Gastroesophageal sphincter (tissue), 4 donors: ENCODE measurements around the gene PCDHGB3. TPM values are rescaled to one million over a fixed set of nuclear protein-coding genes. Genes with fewer than 3 reads are reported as not detected.
A peak's percentile ranks its signal among the peaks of the same experiment; 100 is the strongest.
"Not testable (repeated sequence)": the region's sequence is repeated elsewhere in the genome, so short reads cannot be mapped to it uniquely, and the experiment has no call there.

Experiments used
- ATAC-seq: fragments of 150-250 bp; one replicate; pipeline ENCODE4 v1.9.1; 2016; ENCODE audit warnings: mild to moderate bottlenecking, moderate library complexity
- H3K27ac ChIP-seq, 4 donors: fragments of 200-600 bp; sonication (generic) in 3 of 4; 1 replicate in 3 of 4; 2 replicates in 1 of 4; pipeline ENCODE4 v1.5.1; 2016 to 2019
- H3K27me3 ChIP-seq: fragments of 200-600 bp; sonication (generic); one replicate; pipeline ENCODE4 v1.5.1; 2019
- H3K36me3 ChIP-seq, 2 donors: fragments of 200-600 bp; sonication (generic); one replicate each; pipeline ENCODE4 v1.5.1; 2019; ENCODE audit warnings: control low read depth in 1 of 2
- H3K4me1 ChIP-seq, 3 donors: fragments of 200-600 bp; sonication (generic); 1 replicate in 2 of 3; 2 replicates in 1 of 3; pipeline ENCODE4 v1.5.1; 2016 to 2019; ENCODE audit warnings: control low read depth in 2 of 3
- H3K4me3 ChIP-seq, 2 donors: fragments of 200-600 bp; sonication (generic); one replicate each; pipeline ENCODE4 v1.5.1; 2019; ENCODE audit warnings: mild to moderate bottlenecking in 1 of 2, moderate library complexity in 1 of 2
- H3K9me3 ChIP-seq, 3 donors: fragments of 200-600 bp; sonication (generic); one replicate each; pipeline ENCODE4 v1.5.1; 2017 to 2019; ENCODE audit warnings: control low read depth in 2 of 3
- EP300 ChIP-seq: sonication (generic); formaldehyde crosslinking; IDR thresholded peaks from one replicate; pipeline ENCODE4 v1.6.1; 2017; ENCODE audit warnings: antibody characterized with exemption, mild to moderate bottlenecking
- POLR2A ChIP-seq, 2 donors: fragments of 450-650 bp; IDR thresholded peaks; one replicate each; pipeline ENCODE4 v1.6.1; 2017; ENCODE audit warnings: antibody characterized with exemption in 2 of 2, mild to moderate bottlenecking in 2 of 2, moderate library complexity in 1 of 2
- POLR2AphosphoS5 ChIP-seq: sonication (generic); formaldehyde crosslinking; IDR thresholded peaks from one replicate; pipeline ENCODE4 v1.6.1; 2017; ENCODE audit warnings: antibody characterized with exemption
- WGBS, 2 donors: methylation state at CpG; one replicate each; pipeline ENCODE4 v1.1.5; 2018; ENCODE audit warnings: low coverage in 1 of 2; 5-methylcytosine and 5-hydroxymethylcytosine counted together
- total RNA-seq, 4 donors: library from RNA; depleted of rRNA; stranded (reverse); fragments of >200 nt; gene quantifications; one replicate each; pipeline ENCODE4 v1.1.0, GENCODE V29; 2016
- TF ChIP-seq, protein P1 (sequence below), 4 experiments: fragments of 200-600 bp in 2 of 4; fragments of 450-650 bp in 2 of 4; sonication (generic) in 1 of 4; IDR thresholded peaks; one replicate each; pipeline ENCODE4 v1.5.1; 2017 to 2019; ENCODE audit warnings: antibody characterized with exemption in 4 of 4, mild to moderate bottlenecking in 2 of 4, moderate library complexity in 2 of 4

Gene PCDHGB3
- total RNA-seq, 4 donors from 2014 or later, result 1.5 to 10.0 (median 4.7) TPM

DNA sequence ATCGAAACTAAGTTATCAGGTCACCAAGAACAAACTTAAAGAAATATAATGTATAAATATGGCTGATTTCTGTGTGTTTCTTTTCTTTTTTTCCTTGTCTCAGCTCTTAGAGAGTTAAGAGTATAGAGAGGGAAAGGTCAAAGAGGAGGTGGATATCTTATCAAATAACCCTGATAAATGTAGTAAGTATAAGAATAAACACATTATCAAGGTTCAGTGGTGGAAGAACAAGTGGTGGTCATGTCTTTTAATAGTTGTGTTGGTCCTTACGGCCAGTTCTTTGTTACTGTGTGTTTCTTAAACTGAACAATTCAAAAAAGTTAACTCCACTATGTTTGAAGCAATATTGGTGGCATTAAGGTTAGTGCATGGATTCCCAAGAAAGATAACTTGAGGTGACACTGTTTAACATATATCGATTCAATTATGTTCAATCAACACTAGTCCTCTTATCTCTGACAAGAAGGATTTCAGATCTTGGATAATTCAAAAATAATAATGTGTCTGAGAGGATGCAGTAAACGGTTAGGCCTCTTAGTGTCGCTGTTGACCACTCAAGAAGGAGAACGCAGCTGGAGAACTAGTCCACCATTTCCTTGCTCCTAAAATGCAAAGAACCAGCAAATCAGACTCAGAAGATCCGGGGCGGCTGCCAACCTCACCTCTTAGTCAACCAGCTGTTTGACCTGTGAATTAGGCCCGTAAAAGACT, 26.6 kb upstream of the PCDHGB3 start, which contains the start of gene PCDHGA3:
Gene PCDHGA3 (plus strand): TSS at position 588 of the 711 bp plus-strand sequence. CDS start 205 bp downstream, outside the sequence.
- Histone ChIP-seq H3K27me3 (peaks cover 61% of the 10 kb centered on the region), H3K9me3 (peaks cover 0 to 99% (median 5%) of the 10 kb centered on the region in 3 donors), H3K4me1 (no peaks in the 10 kb centered on the region), H3K27ac (no peak within 1 kb of the TSS), H3K4me3 (peak within 1 kb of the TSS in 1 of 2 donors; percentile 15), H3K36me3 (peaks cover 0 to 6% of the 10 kb centered on the region in 2 donors)
- no peak for ATAC-seq
- 26 to 30% methylated on average over 8 to 9 of the region's 9 CpGs for WGBS, 2 donors
- TF ChIP-seq POLR2A (IDR thresholded peaks at IDR 0.05) (no peak), POLR2AphosphoS5 (no peak), EP300 (no peak)
- TF ChIP-seq, protein P1, sequence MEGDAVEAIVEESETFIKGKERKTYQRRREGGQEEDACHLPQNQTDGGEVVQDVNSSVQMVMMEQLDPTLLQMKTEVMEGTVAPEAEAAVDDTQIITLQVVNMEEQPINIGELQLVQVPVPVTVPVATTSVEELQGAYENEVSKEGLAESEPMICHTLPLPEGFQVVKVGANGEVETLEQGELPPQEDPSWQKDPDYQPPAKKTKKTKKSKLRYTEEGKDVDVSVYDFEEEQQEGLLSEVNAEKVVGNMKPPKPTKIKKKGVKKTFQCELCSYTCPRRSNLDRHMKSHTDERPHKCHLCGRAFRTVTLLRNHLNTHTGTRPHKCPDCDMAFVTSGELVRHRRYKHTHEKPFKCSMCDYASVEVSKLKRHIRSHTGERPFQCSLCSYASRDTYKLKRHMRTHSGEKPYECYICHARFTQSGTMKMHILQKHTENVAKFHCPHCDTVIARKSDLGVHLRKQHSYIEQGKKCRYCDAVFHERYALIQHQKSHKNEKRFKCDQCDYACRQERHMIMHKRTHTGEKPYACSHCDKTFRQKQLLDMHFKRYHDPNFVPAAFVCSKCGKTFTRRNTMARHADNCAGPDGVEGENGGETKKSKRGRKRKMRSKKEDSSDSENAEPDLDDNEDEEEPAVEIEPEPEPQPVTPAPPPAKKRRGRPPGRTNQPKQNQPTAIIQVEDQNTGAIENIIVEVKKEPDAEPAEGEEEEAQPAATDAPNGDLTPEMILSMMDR (IDR thresholded peaks at IDR 0.05), result no peak

DNA sequence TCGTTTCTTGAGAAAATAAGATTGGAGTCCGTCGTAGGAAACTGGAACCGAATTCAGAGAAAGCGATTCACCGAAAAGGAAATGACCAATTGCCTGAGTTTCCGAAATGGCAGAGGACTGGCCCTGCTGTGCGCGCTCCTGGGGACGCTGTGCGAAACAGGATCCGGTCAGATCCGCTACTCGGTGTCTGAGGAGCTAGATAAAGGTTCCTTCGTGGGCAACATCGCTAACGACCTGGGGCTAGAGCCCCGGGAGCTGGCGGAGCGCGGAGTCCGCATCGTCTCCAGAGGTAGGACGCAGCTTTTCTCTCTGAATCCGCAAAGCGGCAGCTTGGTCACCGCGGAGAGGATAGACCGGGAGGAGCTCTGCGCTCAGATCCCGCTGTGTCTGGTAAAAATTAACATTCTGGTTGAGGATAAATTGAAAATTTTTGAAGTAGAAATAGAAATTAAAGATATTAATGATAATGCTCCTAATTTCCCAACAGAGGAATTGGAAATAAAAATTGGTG, 26.0 kb upstream of the PCDHGB3 start:
- WGBS, 2 donors, result 25 to 26% methylated on average over 13 to 30 of the region's 31 CpGs
- no peaks in the 10 kb centered on the region for H3K4me1 ChIP-seq
- peaks cover 55% of the 10 kb centered on the region for H3K27me3 ChIP-seq
- peak overlapping the region in 1 of 2 donors; percentile 15 for H3K4me3 ChIP-seq
- no peak for ATAC-seq
- no peak overlapping the region for H3K27ac ChIP-seq
- TF ChIP-seq, protein P1 (IDR thresholded peaks at IDR 0.05), result no peak
- TF ChIP-seq EP300, result no peak
- no peak for TF ChIP-seq POLR2AphosphoS5
- TF ChIP-seq POLR2A (IDR thresholded peaks at IDR 0.05), result no peak
- peaks cover 0 to 99% (median 5%) of the 10 kb centered on the region in 3 donors for H3K9me3 ChIP-seq
- peaks cover 0 to 6% of the 10 kb centered on the region in 2 donors for H3K36me3 ChIP-seq

DNA sequence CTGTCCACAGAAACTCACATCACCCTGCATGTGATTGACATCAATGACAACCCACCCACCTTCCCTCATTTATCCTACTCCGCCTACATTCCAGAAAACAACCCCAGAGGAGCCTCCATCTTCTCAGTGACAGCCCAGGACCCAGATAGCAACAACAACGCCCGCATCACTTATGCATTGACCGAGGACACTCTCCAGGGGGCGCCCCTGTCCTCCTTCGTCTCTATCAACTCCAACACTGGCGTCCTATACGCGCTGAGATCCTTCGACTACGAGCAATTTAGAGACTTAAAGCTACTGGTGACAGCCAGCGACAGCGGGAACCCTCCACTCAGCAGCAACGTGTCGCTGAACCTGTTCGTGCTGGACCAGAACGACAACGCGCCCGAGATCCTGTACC, 24.7 kb upstream of the PCDHGB3 start:
- WGBS, 2 donors, result 27 to 31% methylated on average over 8 to 11 of the region's 20 CpGs
- no peak overlapping the region for H3K27ac ChIP-seq
- no peak for ATAC-seq
- no peak for TF ChIP-seq POLR2A (IDR thresholded peaks at IDR 0.05)
- H3K27me3 ChIP-seq, result peaks cover 47% of the 10 kb centered on the region
- no peak overlapping the region for H3K4me3 ChIP-seq
- H3K9me3 ChIP-seq, result peaks cover 0 to 98% (median 5%) of the 10 kb centered on the region in 3 donors
- peaks cover 0 to 9% of the 10 kb centered on the region in 2 donors for H3K36me3 ChIP-seq
- no peaks in the 10 kb centered on the region for H3K4me1 ChIP-seq

DNA sequence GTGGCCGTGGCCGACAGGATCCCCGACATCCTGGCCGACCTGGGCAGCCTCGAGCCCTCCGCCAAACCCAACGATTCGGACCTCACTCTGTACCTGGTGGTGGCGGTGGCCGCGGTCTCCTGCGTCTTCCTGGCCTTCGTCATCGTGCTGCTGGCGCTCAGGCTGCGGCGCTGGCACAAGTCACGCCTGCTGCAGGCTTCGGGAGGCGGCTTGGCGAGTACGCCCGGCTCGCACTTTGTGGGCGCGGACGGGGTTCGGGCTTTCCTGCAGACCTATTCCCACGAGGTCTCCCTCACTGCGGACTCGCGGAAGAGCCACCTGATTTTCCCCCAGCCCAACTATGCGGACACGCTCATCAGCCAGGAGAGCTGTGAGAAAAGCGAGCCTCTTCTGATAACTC, 24.0 kb upstream of the PCDHGB3 start:
- 14 to 60% methylated on average over 1 to 2 of the region's 35 CpGs for WGBS, 2 donors
- H3K27ac ChIP-seq, H3K4me3 ChIP-seq, H3K36me3 ChIP-seq, H3K4me1 ChIP-seq, ATAC-seq: not testable (repeated sequence)
- Histone ChIP-seq H3K9me3 (peaks cover 0 to 98% (median 5%) of the 10 kb centered on the region in 3 donors), H3K27me3 (peaks cover 48% of the 10 kb centered on the region)

DNA sequence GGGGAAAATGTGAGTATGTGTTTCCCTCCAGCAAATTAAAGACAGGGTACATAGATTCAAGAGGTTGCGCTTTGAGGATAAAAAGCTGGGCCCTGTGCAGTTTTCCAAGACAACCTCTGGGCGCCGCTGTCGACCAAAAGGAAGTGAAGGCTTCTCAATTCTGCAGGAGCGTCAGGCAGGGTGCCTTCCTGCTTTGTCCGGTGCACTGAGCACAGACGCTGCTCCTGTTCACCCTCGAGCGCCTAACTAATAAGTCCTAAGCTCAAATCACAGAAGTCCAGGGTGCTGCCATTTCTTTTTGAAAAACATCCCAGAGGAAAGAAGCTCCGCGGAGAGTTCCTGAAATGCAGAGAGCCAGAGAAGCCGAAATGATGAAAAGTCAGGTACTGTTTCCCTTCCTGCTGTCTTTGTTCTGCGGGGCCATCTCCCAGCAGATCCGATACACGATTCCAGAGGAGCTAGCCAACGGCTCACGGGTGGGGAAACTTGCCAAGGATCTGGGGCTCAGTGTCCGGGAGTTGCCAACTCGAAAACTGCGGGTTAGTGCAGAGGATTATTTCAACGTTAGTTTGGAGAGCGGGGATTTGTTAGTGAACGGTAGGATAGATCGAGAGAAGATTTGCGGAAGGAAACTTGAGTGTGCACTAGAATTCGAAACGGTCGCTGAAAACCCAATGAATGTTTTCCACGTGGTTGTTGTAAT, 20.0 kb upstream of the PCDHGB3 start, which contains the start of gene PCDHGB1:
Gene PCDHGB1 (plus strand): TSS at position 183 of the 703 bp plus-strand sequence. CDS start 162 bp downstream, at position 345.
- ATAC-seq, result no peak
- H3K27ac ChIP-seq, result no peak within 1 kb of the TSS
- peaks cover 0 to 15% of the 10 kb centered on the region in 2 donors for H3K36me3 ChIP-seq
- H3K27me3 ChIP-seq, result peaks cover 48% of the 10 kb centered on the region
- H3K9me3 ChIP-seq, result peaks cover 0 to 96% (median 0%) of the 10 kb centered on the region in 3 donors
- no peaks in the 10 kb centered on the region for H3K4me1 ChIP-seq
- H3K4me3 ChIP-seq, result peak within 1 kb of the TSS in 1 of 2 donors; percentile 36
- WGBS, 2 donors, result 17 to 29% methylated on average over 12 to 24 of the region's 29 CpGs
- TF ChIP-seq POLR2A (IDR thresholded peaks at IDR 0.05), result no peak
- TF ChIP-seq, protein P1 (IDR thresholded peaks at IDR 0.05), result peak in 3 of 4 experiments; percentile 21 to 47 (median 34)
